Muscle layer of colon (tissue), 2 donors: ENCODE measurements around the gene REEP1.

ENCODE experiments used
- H3K27ac ChIP-seq: one replicate; pipeline ENCODE4 v1.7.0; 2013; ENCODE audit warnings: low read depth, mild to moderate bottlenecking, low read length, moderate library complexity
- H3K27me3 ChIP-seq, 2 donors: one replicate each; pipeline ENCODE4 v1.7.0; 2013; ENCODE audit warnings: low read length in 2 of 2, mild to moderate bottlenecking in 2 of 2; ENCODE audit not compliant: insufficient read depth in 2 of 2, control insufficient read depth in 1 of 2
- H3K36me3 ChIP-seq: one replicate; pipeline ENCODE4 v1.7.0; 2013; ENCODE audit warnings: mild to moderate bottlenecking, low read length; ENCODE audit not compliant: insufficient read depth
- H3K4me1 ChIP-seq: one replicate; pipeline ENCODE4 v1.7.0; 2013; ENCODE audit warnings: mild to moderate bottlenecking, low read length; ENCODE audit not compliant: insufficient read depth
- H3K4me3 ChIP-seq, 2 donors: one replicate each; pipeline ENCODE4 v1.7.0; 2013; ENCODE audit warnings: low read length in 2 of 2, low read depth in 1 of 2, mild to moderate bottlenecking in 1 of 2, moderate library complexity in 1 of 2
- H3K9ac ChIP-seq: one replicate; pipeline ENCODE4 v1.7.0; 2013; ENCODE audit warnings: low read length
- H3K9me3 ChIP-seq: one replicate; pipeline ENCODE4 v1.7.0; 2013; ENCODE audit warnings: mild to moderate bottlenecking, low read length
- donor health status: abdominal sarcoma.
- donor health status: Adenocarcinoma of cecum.

REEP1 gene

GRCh38 chr2:86304416-86304815 lies 33.0 kb downstream of the REEP1 start:
- peaks cover 61% of the 10 kb centered on the region for H3K4me1 ChIP-seq

GRCh38 chr2:86302320-86302719 lies 35.1 kb downstream of the REEP1 start:
- Histone ChIP-seq H3K4me1 (peaks cover 71% of the 10 kb centered on the region), H3K9ac (no peak overlapping the region), H3K27me3 (no peaks in the 10 kb centered on the region), H3K27ac (no peak overlapping the region), H3K9me3 (no peaks in the 10 kb centered on the region), H3K36me3 (no peaks in the 10 kb centered on the region), H3K4me3 (peak overlapping the region in 1 of 2 donors; percentile 14)

More at GRCh38 chr2:86304416-86304815, 33.0 kb downstream of the REEP1 start:
- Histone ChIP-seq H3K4me3 (no peak overlapping the region), H3K36me3 (no peaks in the 10 kb centered on the region), H3K9ac (no peak overlapping the region), H3K27ac (no peak overlapping the region), H3K27me3 (no peaks in the 10 kb centered on the region), H3K9me3 (no peaks in the 10 kb centered on the region)

DNA sequence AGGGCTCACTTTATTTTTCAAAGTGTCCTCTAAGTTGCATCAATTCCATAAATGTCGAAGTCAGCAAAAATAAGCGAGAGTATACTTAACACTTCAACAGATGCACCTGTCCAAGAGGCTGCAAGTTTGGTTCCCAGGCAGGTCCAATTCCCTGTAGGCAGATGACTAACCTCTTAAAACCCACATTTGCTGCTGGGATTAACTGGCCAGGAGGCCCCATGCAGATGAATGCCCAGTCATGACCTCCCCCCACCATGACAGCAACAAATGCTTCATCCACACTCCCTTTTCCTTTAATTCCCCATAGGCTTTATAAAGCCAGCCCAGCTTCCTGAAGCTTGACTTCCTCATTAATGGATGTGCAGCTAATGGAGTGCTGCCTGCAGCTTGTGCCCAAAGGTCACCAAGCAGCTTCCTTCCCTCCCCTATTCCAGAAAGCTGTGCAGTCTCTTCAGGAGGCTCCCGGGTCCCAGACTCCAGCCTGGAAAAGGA lies 35.7 kb downstream of the REEP1 start:
- Histone ChIP-seq H3K4me3 (peak overlapping the region in 1 of 2 donors; percentile 14), H3K4me1 (peaks cover 77% of the 10 kb centered on the region), H3K36me3 (no peaks in the 10 kb centered on the region), H3K9ac (no peak overlapping the region), H3K9me3 (no peaks in the 10 kb centered on the region), H3K27me3 (no peaks in the 10 kb centered on the region), H3K27ac (no peak overlapping the region)

DNA sequence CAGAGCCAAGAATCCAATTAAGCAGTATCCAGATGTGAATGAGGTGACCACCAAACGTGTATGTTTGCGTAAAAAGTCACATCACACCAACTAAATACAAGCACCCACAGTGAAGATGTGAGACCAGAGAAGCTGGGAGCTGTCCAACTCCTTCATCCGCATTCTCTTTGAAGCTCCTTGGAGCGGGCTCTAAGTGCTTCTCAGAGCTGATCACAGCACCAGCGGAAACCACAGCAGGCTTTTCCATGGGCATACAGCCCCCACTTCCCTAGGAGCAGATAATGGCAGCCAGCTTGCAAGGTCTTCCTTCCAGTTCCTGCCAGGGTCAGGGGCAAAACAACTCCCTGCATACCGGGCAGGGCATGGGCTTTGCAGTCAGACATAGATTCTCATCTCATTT lies 36.4 kb downstream of the REEP1 start:
- peaks cover 74% of the 10 kb centered on the region for H3K4me1 ChIP-seq

GRCh38 chr2:86300496-86300895 lies 36.9 kb downstream of the REEP1 start:
- Histone ChIP-seq H3K4me3 (no peak overlapping the region), H3K27ac (peak overlapping the region; percentile 37), H3K9me3 (no peaks in the 10 kb centered on the region), H3K9ac (no peak overlapping the region), H3K27me3 (no peaks in the 10 kb centered on the region), H3K36me3 (no peaks in the 10 kb centered on the region), H3K4me1 (peaks cover 69% of the 10 kb centered on the region)

More for the DNA sequence above, 36.4 kb downstream of the REEP1 start:
- H3K4me3 ChIP-seq: no peak overlapping the region
- H3K27me3 ChIP-seq: no peaks in the 10 kb centered on the region
- peak overlapping the region; percentile 17 for H3K27ac ChIP-seq
- no peaks in the 10 kb centered on the region for H3K36me3 ChIP-seq
- H3K9me3 ChIP-seq: no peaks in the 10 kb centered on the region
- no peak overlapping the region for H3K9ac ChIP-seq

GRCh38 chr2:86298411-86299390 lies 38.7 kb downstream of the REEP1 start:
- no peak overlapping the region for H3K9ac ChIP-seq
- H3K4me1 ChIP-seq: peaks cover 62% of the 10 kb centered on the region
- H3K27ac ChIP-seq: no peak overlapping the region
- no peaks in the 10 kb centered on the region for H3K36me3 ChIP-seq
- H3K27me3 ChIP-seq: no peaks in the 10 kb centered on the region
- no peaks in the 10 kb centered on the region for H3K9me3 ChIP-seq
- no peak overlapping the region for H3K4me3 ChIP-seq

GRCh38 chr2:86297382-86298147 lies 39.9 kb downstream of the REEP1 start:
- Histone ChIP-seq H3K9ac (no peak overlapping the region), H3K36me3 (no peaks in the 10 kb centered on the region), H3K27me3 (no peaks in the 10 kb centered on the region), H3K4me3 (no peak overlapping the region), H3K9me3 (no peaks in the 10 kb centered on the region), H3K27ac (peak overlapping the region; percentile 30), H3K4me1 (peaks cover 66% of the 10 kb centered on the region)

GRCh38 chr2:86296947-86297346 lies 40.5 kb downstream of the REEP1 start:
- Histone ChIP-seq H3K9ac (no peak overlapping the region), H3K27me3 (no peaks in the 10 kb centered on the region), H3K4me1 (peaks cover 65% of the 10 kb centered on the region), H3K27ac (peak overlapping the region; percentile 13), H3K36me3 (no peaks in the 10 kb centered on the region), H3K4me3 (no peak overlapping the region), H3K9me3 (no peaks in the 10 kb centered on the region)

GRCh38 chr2:86295066-86295465 lies 42.4 kb downstream of the REEP1 start:
- no peaks in the 10 kb centered on the region for H3K27me3 ChIP-seq
- H3K9me3 ChIP-seq: no peaks in the 10 kb centered on the region
- no peak overlapping the region for H3K4me3 ChIP-seq
- H3K9ac ChIP-seq: no peak overlapping the region
- no peaks in the 10 kb centered on the region for H3K36me3 ChIP-seq
- H3K27ac ChIP-seq: no peak overlapping the region
- peaks cover 60% of the 10 kb centered on the region for H3K4me1 ChIP-seq

DNA sequence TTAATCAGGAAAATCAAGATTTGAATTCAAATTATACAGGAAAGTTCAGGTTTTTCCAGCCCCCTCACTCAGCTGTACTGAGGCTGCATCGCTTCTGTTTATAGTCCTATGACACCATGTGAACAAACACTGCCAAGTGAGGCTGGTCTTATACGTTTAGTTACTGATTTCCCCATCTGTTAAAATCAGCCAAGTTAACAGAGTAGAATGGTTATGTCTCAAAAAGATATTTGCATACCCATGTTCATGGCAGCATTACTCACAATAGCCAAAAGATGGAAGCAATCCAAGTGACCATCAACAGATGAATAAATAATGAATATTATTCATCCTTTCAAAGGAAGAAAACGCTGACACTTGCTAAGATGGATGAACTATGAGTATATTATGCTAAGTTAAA lies 43.8 kb downstream of the REEP1 start:
- no peaks in the 10 kb centered on the region for H3K36me3 ChIP-seq
- H3K27ac ChIP-seq: no peak overlapping the region
- no peaks in the 10 kb centered on the region for H3K27me3 ChIP-seq
- H3K9me3 ChIP-seq: no peaks in the 10 kb centered on the region
- peaks cover 48% of the 10 kb centered on the region for H3K4me1 ChIP-seq
- H3K9ac ChIP-seq: no peak overlapping the region
- H3K4me3 ChIP-seq: no peak overlapping the region
